Psoas muscle (tissue), 8 donors: ENCODE measurements around the gene EPB41L3. TPM values are rescaled to one million over a fixed set of nuclear protein-coding genes. Genes with fewer than 3 reads are reported as not detected.

Source experiments
- ATAC-seq, 4 donors: fragments of 200-7000 bp; cut with Tn5 transposase; one replicate each; pipeline ENCODE4 v1.9.1; 2020; ENCODE audit warnings: moderate library complexity in 3 of 4, mild to moderate bottlenecking in 2 of 4
- DNase-seq, 2 donors: peaks; one replicate each; pipeline ENCODE4 v3.0.0-alpha.2; 2020
- H3K27ac ChIP-seq: fragments of 200-600 bp; one replicate; pipeline ENCODE4 v1.8.0; 2022
- H3K27me3 ChIP-seq, 3 donors: fragments of 200-600 bp in 1 of 3; one replicate each; pipeline versions ENCODE4 v1.6.1 to v1.8.0; 2013 to 2022; ENCODE audit warnings: low read length in 2 of 3, mild to moderate bottlenecking in 2 of 3, moderate library complexity in 1 of 3; ENCODE audit not compliant: insufficient read depth in 3 of 3
- H3K36me3 ChIP-seq, 2 donors: fragments of 200-600 bp in 1 of 2; one replicate each; pipeline versions ENCODE4 v1.6.1 to v1.8.0; 2013 to 2022; ENCODE audit warnings: low read depth in 1 of 2, mild to moderate bottlenecking in 1 of 2, moderate library complexity in 1 of 2; ENCODE audit not compliant: insufficient read depth in 1 of 2
- H3K4me1 ChIP-seq: fragments of 200-600 bp; one replicate; pipeline ENCODE4 v1.8.0; 2022
- H3K4me3 ChIP-seq: fragments of 200-600 bp; one replicate; pipeline ENCODE4 v1.8.0; 2022; ENCODE audit warnings: mild to moderate bottlenecking
- H3K9me3 ChIP-seq: fragments of 200-600 bp; one replicate; pipeline ENCODE4 v1.8.0; 2022
- CTCF ChIP-seq: fragments of 200-600 bp; IDR thresholded peaks from one replicate; pipeline ENCODE4 v1.8.0; 2022; ENCODE audit warnings: antibody characterized with exemption
- WGBS, 3 donors: extraction: QIAGEN DNeasy Blood & Tissue Kit; methylation state at CpG; one replicate each; pipeline versions ENCODE4 v1.1.6 to v1.1.7; 2013; 5-methylcytosine and 5-hydroxymethylcytosine counted together
- intact Hi-C, 2 donors: fragments of 100-400 bp; cut with DNase I; formaldehyde crosslinking; loops; one replicate each; pipeline versions ENCODE4 v1.11.0 to v1.14.2; 2022
- polyA plus RNA-seq, 3 donors: library from polyadenylated mRNA; stranded (reverse); fragments of 200-250 nt; gene quantifications; one replicate each; pipeline ENCODE4 v1.2.3, GENCODE V29; 2013
- total RNA-seq, 4 donors: library from RNA; stranded (reverse); fragmentation: NEBNext Ultra II Directional in 2 of 4; extraction: Animal tissue kit (Norgen Biotek cat#: 25700) in 2 of 4; gene quantifications; one replicate each; pipeline versions ENCODE4 v1.2.1 to v1.2.4, GENCODE V29; 2021 to 2023
- donor health status: healthy with polysubstance abuse.
- donor health status: DM: no; HTN: no; CAD: no; lungs with moderate emphysema.
- donor health status: Bipolar disorder and iron deficiency.
- donor health status: healthy.
- donor health status: DM: yes; HTN: yes; CAD: no.
- donor health status: DM: no; HTN: no; CAD: no.
- donor health status: DM: no; HTN: no; CAD: no.
- donor health status: DM: yes; HTN: yes; CAD: no.

EPB41L3 gene
- total and polyA plus RNA-seq, 7 donors: 1.4 to 23.6 (median 6.0) TPM

- WGBS, 3 donors: 91 to 93% (median 92%) methylated on average over 9 of the region's 9 CpGs
- H3K9me3 ChIP-seq: no peaks in the 10 kb centered on the region
- no peak overlapping the region for H3K4me3 ChIP-seq
- no peaks in the 10 kb centered on the region for H3K27me3 ChIP-seq
- no peaks in the 10 kb centered on the region for H3K36me3 ChIP-seq
- DNase-seq: no peak
- ATAC-seq: no peak
- intact Hi-C loops: no loop called here
- no peak overlapping the region for H3K27ac ChIP-seq
- H3K4me1 ChIP-seq: no peaks in the 10 kb centered on the region
- TF ChIP-seq CTCF: no peak
Measured at GRCh38 chr18:5451871-5452270, 91.9 kb downstream of the EPB41L3 start.

- DNase-seq (no peak), ATAC-seq (no peak)
- Histone ChIP-seq H3K27me3 (no peaks in the 10 kb centered on the region), H3K36me3 (no peaks in the 10 kb centered on the region), H3K27ac (no peak overlapping the region), H3K9me3 (no peaks in the 10 kb centered on the region), H3K4me1 (no peaks in the 10 kb centered on the region), H3K4me3 (no peak overlapping the region)
- intact Hi-C loops: no loop called here
- TF ChIP-seq CTCF: no peak
Measured at GRCh38 chr18:5451150-5451549, 92.6 kb downstream of the EPB41L3 start.

- DNase-seq: no peak
- Histone ChIP-seq H3K36me3 (no peaks in the 10 kb centered on the region), H3K4me1 (no peaks in the 10 kb centered on the region), H3K9me3 (no peaks in the 10 kb centered on the region), H3K4me3 (no peak overlapping the region), H3K27ac (no peak overlapping the region), H3K27me3 (no peaks in the 10 kb centered on the region)
- intact Hi-C loops: no loop called here
- no peak for ATAC-seq
- WGBS, 3 donors: 88 to 92% (median 91%) methylated on average over 4 of the region's 4 CpGs
- no peak for TF ChIP-seq CTCF
Measured at GRCh38 chr18:5449858-5450509, 93.8 kb downstream of the EPB41L3 start.

GRCh38 chr18:5447442-5447841 lies 96.4 kb downstream of the EPB41L3 start:
- DNase-seq: no peak
- Histone ChIP-seq H3K27me3 (no peaks in the 10 kb centered on the region), H3K4me1 (no peaks in the 10 kb centered on the region), H3K4me3 (no peak overlapping the region), H3K27ac (no peak overlapping the region), H3K36me3 (no peaks in the 10 kb centered on the region), H3K9me3 (no peaks in the 10 kb centered on the region)
- intact Hi-C loops: no loop called here
- ATAC-seq: no peak
- no peak for TF ChIP-seq CTCF
- 90 to 94% (median 92%) methylated on average over 7 of the region's 7 CpGs for WGBS, 3 donors

GRCh38 chr18:5444847-5445246 lies 99.0 kb downstream of the EPB41L3 start:
- TF ChIP-seq CTCF: no peak
- Histone ChIP-seq H3K36me3 (no peaks in the 10 kb centered on the region), H3K9me3 (no peaks in the 10 kb centered on the region), H3K27me3 (no peaks in the 10 kb centered on the region), H3K4me3 (no peak overlapping the region), H3K4me1 (no peaks in the 10 kb centered on the region), H3K27ac (no peak overlapping the region)
- intact Hi-C loops: no loop called here
- 84 to 86% (median 85%) methylated on average over 4 of the region's 4 CpGs for WGBS, 3 donors
- DNase-seq (no peak), ATAC-seq (no peak)
